Neural progenitor cell (in vitro differentiated cells): ENCODE data around the gene ATP7B. TPM values are rescaled to one million over a fixed set of nuclear protein-coding genes. Genes with fewer than 3 reads are reported as not detected.

ENCODE experiments used
- DNase-seq: peaks from one replicate; pipeline ENCODE4 v3.0.0-alpha.2; 2016; ENCODE audit warnings: low spot score
- H2AFZ ChIP-seq: fragments of 200-600 bp; sonication (generic); replicated peaks from 2 replicates; pipeline ENCODE4 v1.6.1; 2016; ENCODE audit warnings: antibody characterized with exemption
- H3F3A ChIP-seq: fragments of 200-600 bp; sonication (generic); 2 replicates; pipeline ENCODE4 v1.6.1; 2016; ENCODE audit warnings: antibody characterized with exemption, low read depth
- H3K27ac ChIP-seq: fragments of 200-600 bp; sonication (generic); 2 replicates; pipeline ENCODE4 v1.5.1; 2016; ENCODE audit warnings: mild to moderate bottlenecking
- H3K27me3 ChIP-seq: fragments of 200-600 bp; sonication (generic); 2 replicates; pipeline ENCODE4 v1.6.1; 2016; ENCODE audit warnings: mild to moderate bottlenecking, moderate library complexity
- H3K36me3 ChIP-seq: fragments of 200-600 bp; sonication (generic); 2 replicates; pipeline ENCODE4 v1.5.1; 2016
- H3K4me1 ChIP-seq: fragments of 200-600 bp; sonication (generic); 2 replicates; pipeline ENCODE4 v1.6.1; 2016; ENCODE audit warnings: mixed run types
- H3K4me2 ChIP-seq: fragments of 200-600 bp; sonication (generic); 2 replicates; pipeline ENCODE4 v1.6.1; 2016
- H3K4me3 ChIP-seq: fragments of 200-600 bp; sonication (generic); 2 replicates; pipeline ENCODE4 v1.5.1; 2016
- H3K79me2 ChIP-seq: fragments of 200-600 bp; sonication (generic); 2 replicates; pipeline ENCODE4 v1.6.1; 2016; ENCODE audit warnings: low read depth
- H3K9ac ChIP-seq: fragments of 200-600 bp; sonication (generic); 2 replicates; pipeline ENCODE4 v1.6.1; 2016
- H3K9me3 ChIP-seq: fragments of 200-600 bp; sonication (generic); 2 replicates; pipeline ENCODE4 v1.5.1; 2016; ENCODE audit warnings: low read depth
- H4K20me1 ChIP-seq: fragments of 200-600 bp; sonication (generic); 2 replicates; pipeline ENCODE4 v1.6.1; 2016; ENCODE audit warnings: low read depth
- H3K27ac Mint-ChIP-seq: 3 replicates; pipeline ENCODE4 v1.8.0; 2021; ENCODE audit warnings: mixed read lengths
- H3K27me3 Mint-ChIP-seq: 2 replicates; pipeline ENCODE4 v1.8.0; 2022; ENCODE audit warnings: low read depth, mild to moderate bottlenecking, inconsistent platforms, moderate library complexity, mixed read lengths; ENCODE audit not compliant: insufficient read depth
- H3K36me3 Mint-ChIP-seq: 3 replicates; pipeline ENCODE4 v1.8.0; 2021; ENCODE audit warnings: mixed read lengths
- H3K4me1 Mint-ChIP-seq: 3 replicates; pipeline ENCODE4 v1.8.0; 2021; ENCODE audit warnings: mixed read lengths
- H3K4me3 Mint-ChIP-seq: 3 replicates; pipeline ENCODE4 v1.8.0; 2021; ENCODE audit warnings: mild to moderate bottlenecking, moderate library complexity, mixed read lengths
- H3K9me3 Mint-ChIP-seq: 3 replicates; pipeline ENCODE4 v1.8.0; 2020; ENCODE audit warnings: mixed read lengths
- EZH2 ChIP-seq: fragments of 200-600 bp; sonication (generic); IDR thresholded peaks from 2 replicates; pipeline ENCODE4 v1.6.1; 2017; ENCODE audit warnings: antibody characterized with exemption, mild to moderate bottlenecking, moderate library complexity
- EZH2phosphoT487 ChIP-seq: fragments of 200-600 bp; sonication (generic); IDR thresholded peaks from 2 replicates; pipeline ENCODE4 v1.6.1; 2017; ENCODE audit warnings: antibody characterized with exemption
- total RNA-seq: library from RNA; depleted of rRNA; stranded (reverse); fragments of >200 nt; gene quantifications from 2 replicates; pipeline ENCODE4 v1.2.3, GENCODE V29; 2015; ENCODE audit warnings: low replicate concordance
- TF ChIP-seq, protein P1 (sequence below): fragments of 200-600 bp; sonication (generic); IDR thresholded peaks from 2 replicates; pipeline ENCODE4 v1.5.1; 2017; ENCODE audit warnings: antibody characterized with exemption, mild to moderate bottlenecking

ATP7B gene
- 8.2 and 13.3 TPM in 2 replicates for total RNA-seq

DNA sequence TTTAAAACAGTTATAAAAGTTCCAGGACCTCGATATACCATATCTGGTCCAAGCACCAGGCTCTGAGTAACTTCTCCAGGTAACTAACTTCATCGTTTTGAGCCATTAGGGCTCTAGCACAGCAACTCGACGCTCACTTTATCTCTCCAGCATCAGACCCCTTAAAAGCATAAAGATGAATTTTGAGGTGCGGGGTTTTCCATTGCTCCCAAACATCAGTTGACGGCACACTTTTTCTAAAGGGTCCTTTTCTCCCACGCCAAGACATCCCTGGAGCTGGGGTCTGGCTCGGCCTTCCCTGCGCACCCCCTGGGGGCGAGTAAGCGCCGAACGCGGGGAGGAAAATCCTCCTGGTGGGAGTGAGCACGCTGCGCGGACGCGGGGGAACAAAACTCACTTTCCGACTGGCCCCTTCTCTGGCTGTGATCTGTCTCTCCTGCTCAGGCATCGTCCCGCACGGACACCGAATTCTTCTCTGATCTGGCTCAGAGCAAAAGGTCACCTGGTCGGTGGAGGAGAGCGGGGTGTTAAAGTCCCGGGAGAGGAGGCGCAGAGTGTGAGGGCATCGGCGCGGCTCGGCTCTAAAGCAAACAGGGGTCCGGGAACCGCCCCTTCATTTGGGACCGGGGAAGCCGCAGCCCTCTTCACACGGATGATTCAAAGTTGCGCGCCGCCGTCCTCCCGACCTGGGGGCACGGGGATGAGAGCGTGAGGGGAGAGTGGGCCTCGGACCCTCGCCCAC, at the start of gene ATP7B:
Gene ATP7B, minus strand, starts transcription at position 561 of the 742 bp plus-strand sequence. Its CDS starts 113 bp downstream, at position 448.
- H3K4me1 Mint-ChIP-seq: peaks cover 26% of the 10 kb centered on the region
- TF ChIP-seq EZH2 (peak; percentile 56), EZH2phosphoT487 (no peak)
- TF ChIP-seq, protein P1, sequence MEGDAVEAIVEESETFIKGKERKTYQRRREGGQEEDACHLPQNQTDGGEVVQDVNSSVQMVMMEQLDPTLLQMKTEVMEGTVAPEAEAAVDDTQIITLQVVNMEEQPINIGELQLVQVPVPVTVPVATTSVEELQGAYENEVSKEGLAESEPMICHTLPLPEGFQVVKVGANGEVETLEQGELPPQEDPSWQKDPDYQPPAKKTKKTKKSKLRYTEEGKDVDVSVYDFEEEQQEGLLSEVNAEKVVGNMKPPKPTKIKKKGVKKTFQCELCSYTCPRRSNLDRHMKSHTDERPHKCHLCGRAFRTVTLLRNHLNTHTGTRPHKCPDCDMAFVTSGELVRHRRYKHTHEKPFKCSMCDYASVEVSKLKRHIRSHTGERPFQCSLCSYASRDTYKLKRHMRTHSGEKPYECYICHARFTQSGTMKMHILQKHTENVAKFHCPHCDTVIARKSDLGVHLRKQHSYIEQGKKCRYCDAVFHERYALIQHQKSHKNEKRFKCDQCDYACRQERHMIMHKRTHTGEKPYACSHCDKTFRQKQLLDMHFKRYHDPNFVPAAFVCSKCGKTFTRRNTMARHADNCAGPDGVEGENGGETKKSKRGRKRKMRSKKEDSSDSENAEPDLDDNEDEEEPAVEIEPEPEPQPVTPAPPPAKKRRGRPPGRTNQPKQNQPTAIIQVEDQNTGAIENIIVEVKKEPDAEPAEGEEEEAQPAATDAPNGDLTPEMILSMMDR: peak; percentile 12
- peaks cover 16% of the 10 kb centered on the region for H3K36me3 Mint-ChIP-seq
- H3K27me3 ChIP-seq: peaks cover 20% of the 10 kb centered on the region
- H3K4me2 ChIP-seq: peak within 1 kb of the TSS; percentile 97
- H3K9me3 ChIP-seq: no peaks in the 10 kb centered on the region
- H3K4me1 ChIP-seq: peaks cover 18% of the 10 kb centered on the region
- H3K27ac ChIP-seq: peak within 1 kb of the TSS; percentile 76
- peak within 1 kb of the TSS; percentile 98 for H3K27ac Mint-ChIP-seq
- peak within 1 kb of the TSS; percentile 86 for H3K9ac ChIP-seq
- peaks cover 38% of the 10 kb centered on the region for H3K79me2 ChIP-seq
- peak within 1 kb of the TSS; percentile 99 for H3K4me3 Mint-ChIP-seq
- H3K27me3 Mint-ChIP-seq: peaks cover 6% of the 10 kb centered on the region
- no peaks in the 10 kb centered on the region for H3F3A ChIP-seq
- DNase-seq: peak; percentile 78
- H3K9me3 Mint-ChIP-seq: peaks cover 4% of the 10 kb centered on the region
- peaks cover 3% of the 10 kb centered on the region for H4K20me1 ChIP-seq
- peak within 1 kb of the TSS; percentile 92 for H3K4me3 ChIP-seq
- no peaks in the 10 kb centered on the region for H3K36me3 ChIP-seq
- H2AFZ ChIP-seq: peak within 1 kb of the TSS; percentile 91

DNA sequence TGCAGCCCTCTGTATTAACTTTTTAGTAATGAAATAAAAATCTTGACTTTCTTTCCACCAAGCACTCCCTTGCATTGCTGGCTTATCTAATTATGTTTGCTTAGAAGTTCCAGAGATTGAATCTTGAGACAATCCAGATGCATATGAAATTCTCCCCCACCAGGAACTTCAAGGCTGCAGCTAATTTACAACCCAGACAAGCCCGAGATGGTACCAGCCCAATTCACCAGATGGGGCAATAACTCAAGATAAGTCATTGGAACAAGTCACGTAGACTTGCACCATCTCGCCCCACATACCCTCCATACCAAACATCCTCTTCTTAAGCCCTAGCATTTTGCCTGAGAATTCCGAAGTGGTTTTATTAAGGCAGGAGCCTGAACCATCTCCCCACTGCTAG, 42.2 kb upstream of the ATP7B start:
- no peaks in the 10 kb centered on the region for H3K79me2 ChIP-seq
- no peaks in the 10 kb centered on the region for H3F3A ChIP-seq
- H3K27me3 ChIP-seq: no peaks in the 10 kb centered on the region
- no peaks in the 10 kb centered on the region for H3K4me1 ChIP-seq
- H3K9ac ChIP-seq: no peak overlapping the region
- no peak for TF ChIP-seq EZH2phosphoT487
- peaks cover 3% of the 10 kb centered on the region for H3K36me3 Mint-ChIP-seq
- no peak overlapping the region for H3K4me2 ChIP-seq
- H3K9me3 Mint-ChIP-seq: peaks cover 5% of the 10 kb centered on the region
- H2AFZ ChIP-seq: no peak overlapping the region
- H3K36me3 ChIP-seq: no peaks in the 10 kb centered on the region
- no peaks in the 10 kb centered on the region for H3K4me1 Mint-ChIP-seq
- H3K4me3 ChIP-seq: no peak overlapping the region
- H4K20me1 ChIP-seq: no peaks in the 10 kb centered on the region
- no peak overlapping the region for H3K27ac Mint-ChIP-seq
- no peak for DNase-seq
- H3K9me3 ChIP-seq: no peaks in the 10 kb centered on the region
- no peaks in the 10 kb centered on the region for H3K27me3 Mint-ChIP-seq
- no peak overlapping the region for H3K27ac ChIP-seq
- H3K4me3 Mint-ChIP-seq: no peak overlapping the region

DNA sequence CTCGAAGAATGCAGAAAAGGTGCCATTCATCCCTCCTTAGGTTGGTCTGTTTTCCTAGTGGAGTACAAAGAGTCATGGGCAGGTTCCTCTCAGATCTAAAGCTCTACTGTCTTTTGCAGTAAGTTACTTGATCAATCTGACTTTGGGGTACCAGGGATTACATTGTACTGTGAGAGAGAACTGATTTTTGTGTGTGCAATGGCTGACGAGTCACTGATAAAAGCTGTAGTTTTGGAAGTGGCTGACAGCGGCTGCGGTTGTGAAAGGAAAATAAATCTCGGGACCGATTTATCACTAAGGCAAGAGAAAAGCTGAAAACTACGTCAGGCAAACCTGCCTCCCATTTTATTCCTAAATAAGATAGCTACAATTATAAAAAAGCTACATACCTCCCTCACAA, 40.1 kb upstream of the ATP7B start:
- Histone ChIP-seq H4K20me1 (no peaks in the 10 kb centered on the region), H2AFZ (no peak overlapping the region), H3K4me1 (no peaks in the 10 kb centered on the region), H3K9me3 (no peaks in the 10 kb centered on the region), H3K36me3 (no peaks in the 10 kb centered on the region), H3K27ac (no peak overlapping the region), H3K9ac (no peak overlapping the region), H3K27me3 (no peaks in the 10 kb centered on the region), H3K4me2 (no peak overlapping the region), H3K79me2 (no peaks in the 10 kb centered on the region), H3F3A (no peaks in the 10 kb centered on the region), H3K4me3 (no peak overlapping the region)
- no peaks in the 10 kb centered on the region for H3K27me3 Mint-ChIP-seq
- peaks cover 5% of the 10 kb centered on the region for H3K9me3 Mint-ChIP-seq
- no peak overlapping the region for H3K4me3 Mint-ChIP-seq
- H3K27ac Mint-ChIP-seq: no peak overlapping the region
- H3K36me3 Mint-ChIP-seq: peaks cover 3% of the 10 kb centered on the region
- TF ChIP-seq, protein P1: no peak
- no peak for TF ChIP-seq EZH2
- TF ChIP-seq EZH2phosphoT487: no peak
- H3K4me1 Mint-ChIP-seq: no peaks in the 10 kb centered on the region
- DNase-seq: no peak

DNA sequence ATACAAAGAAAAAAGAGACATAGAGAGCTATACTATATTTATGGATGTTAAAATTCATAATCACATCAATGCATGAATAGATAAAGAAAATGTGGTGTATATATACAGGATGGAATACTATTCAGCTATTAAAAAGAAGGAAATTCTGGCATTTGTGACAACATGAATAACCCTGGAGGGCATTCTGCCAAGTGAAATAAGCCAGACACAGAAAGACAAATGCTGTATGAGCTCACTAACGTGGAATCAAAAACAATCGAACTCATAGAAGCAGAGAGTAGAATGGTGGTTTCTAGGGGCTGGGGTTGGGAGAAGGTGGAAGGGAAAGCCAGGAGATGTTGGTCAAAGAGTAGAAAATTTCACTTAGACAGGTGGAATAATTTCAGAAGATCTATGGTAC, 37.3 kb upstream of the ATP7B start:
- Histone ChIP-seq H3K36me3 (no peaks in the 10 kb centered on the region), H3K4me1 (no peaks in the 10 kb centered on the region), H4K20me1 (no peaks in the 10 kb centered on the region), H3K4me2 (no peak overlapping the region), H3K27ac (no peak overlapping the region), H3K4me3 (no peak overlapping the region), H3K79me2 (no peaks in the 10 kb centered on the region), H3K9me3 (no peaks in the 10 kb centered on the region), H3F3A (no peaks in the 10 kb centered on the region), H2AFZ (no peak overlapping the region), H3K27me3 (no peaks in the 10 kb centered on the region), H3K9ac (no peak overlapping the region)
- Mint-ChIP-seq H3K36me3 (peaks cover 10% of the 10 kb centered on the region), H3K4me3 (no peak overlapping the region), H3K9me3 (peaks cover 2% of the 10 kb centered on the region), H3K4me1 (no peaks in the 10 kb centered on the region), H3K27me3 (no peaks in the 10 kb centered on the region), H3K27ac (no peak overlapping the region)
- DNase-seq: no peak
- TF ChIP-seq EZH2 (no peak), EZH2phosphoT487 (no peak)
- TF ChIP-seq, protein P1: no peak
